HG02610 (cell line): Measurements from ENCODE around the gene P2RX6.
A peak's percentile ranks its signal among the peaks of the same experiment; 100 is the strongest.

Experiments
- ATAC-seq: cut with Tn5 transposase; IDR thresholded peaks from one replicate; pipeline ENCODE4 v1.9.1; 2021; ENCODE audit warnings: mild to moderate bottlenecking, moderate library complexity; ENCODE audit not compliant: unreplicated experiment

The P2RX6 gene

GRCh38 chr22:20979940-20980453, 35.0 kb upstream of the P2RX6 start:
- no peak for ATAC-seq

- no peak for ATAC-seq
Measured at GRCh38 chr22:20980523-20980922, 34.4 kb upstream of the P2RX6 start.

GRCh38 chr22:20980938-20981722, 33.8 kb upstream of the P2RX6 start:
- no peak for ATAC-seq

- peak; percentile 75 for ATAC-seq
Measured at GRCh38 chr22:20981787-20982562, 33.0 kb upstream of the P2RX6 start, which contains the start of gene LZTR1. TSS of gene LZTR1 (plus strand) at chr22:20982297. CDS start at chr22:20982372, 75 bp downstream.

- ATAC-seq: no peak
Measured at GRCh38 chr22:20982563-20982882, 32.4 kb upstream of the P2RX6 start.

- ATAC-seq: no peak
Measured at GRCh38 chr22:20983081-20983771, 31.7 kb upstream of the P2RX6 start.

GRCh38 chr22:20985720-20986119, 29.2 kb upstream of the P2RX6 start:
- no peak for ATAC-seq

GRCh38 chr22:20986365-20986764, 28.6 kb upstream of the P2RX6 start:
- no peak for ATAC-seq

GRCh38 chr22:20987375-20987774, 27.6 kb upstream of the P2RX6 start:
- no peak for ATAC-seq

- no peak for ATAC-seq
Measured at GRCh38 chr22:20988573-20989322, 26.2 kb upstream of the P2RX6 start.

- ATAC-seq: no peak
Measured at GRCh38 chr22:20989323-20990138, 25.4 kb upstream of the P2RX6 start.

GRCh38 chr22:20990184-20991180, 24.5 kb upstream of the P2RX6 start:
- ATAC-seq: no peak

GRCh38 chr22:20991252-20992055, 23.5 kb upstream of the P2RX6 start:
- ATAC-seq: no peak

- no peak for ATAC-seq
Measured at GRCh38 chr22:20992056-20992442, 22.9 kb upstream of the P2RX6 start.

- ATAC-seq: no peak
Measured at GRCh38 chr22:20992456-20993303, 22.3 kb upstream of the P2RX6 start.

GRCh38 chr22:20993304-20994127, 21.4 kb upstream of the P2RX6 start:
- ATAC-seq: no peak
